ENCODE data around the gene TCP11L1.

TCP11L1 gene, protein sequence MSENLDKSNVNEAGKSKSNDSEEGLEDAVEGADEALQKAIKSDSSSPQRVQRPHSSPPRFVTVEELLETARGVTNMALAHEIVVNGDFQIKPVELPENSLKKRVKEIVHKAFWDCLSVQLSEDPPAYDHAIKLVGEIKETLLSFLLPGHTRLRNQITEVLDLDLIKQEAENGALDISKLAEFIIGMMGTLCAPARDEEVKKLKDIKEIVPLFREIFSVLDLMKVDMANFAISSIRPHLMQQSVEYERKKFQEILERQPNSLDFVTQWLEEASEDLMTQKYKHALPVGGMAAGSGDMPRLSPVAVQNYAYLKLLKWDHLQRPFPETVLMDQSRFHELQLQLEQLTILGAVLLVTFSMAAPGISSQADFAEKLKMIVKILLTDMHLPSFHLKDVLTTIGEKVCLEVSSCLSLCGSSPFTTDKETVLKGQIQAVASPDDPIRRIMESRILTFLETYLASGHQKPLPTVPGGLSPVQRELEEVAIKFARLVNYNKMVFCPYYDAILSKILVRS

DNA sequence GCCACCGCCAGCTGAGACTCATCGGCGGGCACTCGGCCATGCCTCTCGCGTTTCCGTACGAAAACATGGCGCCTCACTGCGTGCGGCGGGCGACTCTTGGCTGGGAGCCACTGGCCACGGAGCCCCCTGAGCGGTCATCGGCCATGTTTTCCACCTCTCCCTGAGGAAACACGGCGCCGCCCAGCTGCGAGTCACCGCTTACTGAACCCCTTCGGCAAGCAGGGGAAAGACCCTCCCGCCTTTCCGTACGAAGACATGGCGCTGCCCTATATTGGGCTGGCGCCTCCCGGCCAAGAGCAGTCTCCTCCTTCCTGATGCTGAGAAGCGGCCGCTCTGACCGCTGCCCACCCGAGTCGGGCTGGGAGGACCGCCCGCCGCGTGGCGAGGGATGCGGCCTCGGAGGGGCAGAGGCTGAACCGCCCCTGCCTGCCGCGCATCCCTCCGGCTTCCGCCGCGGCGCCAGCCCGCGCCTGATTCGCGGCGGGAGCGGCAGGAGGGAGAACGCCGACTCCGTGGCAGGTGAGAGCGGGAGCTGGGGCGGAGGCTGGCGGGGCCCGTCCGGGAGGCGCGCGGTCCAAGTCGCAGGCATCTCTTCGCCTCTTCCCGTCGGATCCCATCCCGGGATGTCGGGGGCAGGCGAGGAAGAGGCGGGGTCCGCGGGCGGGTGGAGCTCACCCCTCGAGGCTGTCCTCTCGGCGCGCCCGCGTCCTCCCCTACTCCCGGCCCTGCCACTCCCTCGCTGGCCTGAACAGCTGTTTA is at the start of gene TCP11L1:
TCP11L1 (plus strand) TSS at position 299 of the 759 bp plus-strand sequence. CDS start 4,202 bp downstream, outside the sequence.
- H3K27me3 ChIP-seq (ENCODE audit: control insufficient read depth, insufficient read depth, low read length), result no peaks in the 10 kb centered on the region
- H2AFZ ChIP-seq, result peak within 1 kb of the TSS; percentile 86
- H3K4me1 ChIP-seq, result peaks cover 2% of the 10 kb centered on the region
- no peaks in the 10 kb centered on the region for H3K36me3 ChIP-seq (ENCODE audit: control insufficient read depth, insufficient read depth, low read length)
- H3K4me2 ChIP-seq (ENCODE audit: low read length), result peak within 1 kb of the TSS; percentile 60
- no peaks in the 10 kb centered on the region for H3K9me3 ChIP-seq (ENCODE audit: control insufficient read depth, low read length)
- peak within 1 kb of the TSS; percentile 83 for H3K4me3 ChIP-seq (ENCODE audit: low read depth, low read length)
- peak within 1 kb of the TSS; percentile 96 for H3K27ac ChIP-seq
- TF ChIP-seq, protein P1, sequence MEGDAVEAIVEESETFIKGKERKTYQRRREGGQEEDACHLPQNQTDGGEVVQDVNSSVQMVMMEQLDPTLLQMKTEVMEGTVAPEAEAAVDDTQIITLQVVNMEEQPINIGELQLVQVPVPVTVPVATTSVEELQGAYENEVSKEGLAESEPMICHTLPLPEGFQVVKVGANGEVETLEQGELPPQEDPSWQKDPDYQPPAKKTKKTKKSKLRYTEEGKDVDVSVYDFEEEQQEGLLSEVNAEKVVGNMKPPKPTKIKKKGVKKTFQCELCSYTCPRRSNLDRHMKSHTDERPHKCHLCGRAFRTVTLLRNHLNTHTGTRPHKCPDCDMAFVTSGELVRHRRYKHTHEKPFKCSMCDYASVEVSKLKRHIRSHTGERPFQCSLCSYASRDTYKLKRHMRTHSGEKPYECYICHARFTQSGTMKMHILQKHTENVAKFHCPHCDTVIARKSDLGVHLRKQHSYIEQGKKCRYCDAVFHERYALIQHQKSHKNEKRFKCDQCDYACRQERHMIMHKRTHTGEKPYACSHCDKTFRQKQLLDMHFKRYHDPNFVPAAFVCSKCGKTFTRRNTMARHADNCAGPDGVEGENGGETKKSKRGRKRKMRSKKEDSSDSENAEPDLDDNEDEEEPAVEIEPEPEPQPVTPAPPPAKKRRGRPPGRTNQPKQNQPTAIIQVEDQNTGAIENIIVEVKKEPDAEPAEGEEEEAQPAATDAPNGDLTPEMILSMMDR (IDR thresholded peaks at IDR 0.05), result no peak
- H3K79me2 ChIP-seq, result no peaks in the 10 kb centered on the region
- H3K9ac ChIP-seq, result peak within 1 kb of the TSS; percentile 80

DNA sequence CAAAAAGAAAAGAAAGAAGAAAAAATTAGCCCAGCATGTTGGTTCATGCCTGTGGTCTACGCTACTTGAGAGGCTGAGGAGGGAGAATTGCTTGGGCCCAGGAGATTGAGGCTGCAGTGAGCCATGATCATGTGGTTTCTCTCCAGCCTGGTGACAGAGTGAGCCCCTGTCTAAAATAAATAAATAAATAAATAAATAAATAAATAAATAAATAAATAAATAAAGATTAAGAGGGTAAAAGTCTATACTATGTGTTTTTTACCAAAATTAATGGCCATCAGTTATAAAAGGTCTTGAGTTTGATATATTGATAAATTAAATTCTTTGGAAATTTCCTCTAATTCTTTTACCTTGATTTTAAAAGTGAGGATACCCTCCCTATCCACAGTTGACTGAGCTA is 48.9 kb upstream of the TCP11L1 start:
- TF ChIP-seq, protein P1 (IDR thresholded peaks at IDR 0.05), result no peak
- Histone ChIP-seq H3K27me3 (ENCODE audit: control insufficient read depth, insufficient read depth, low read length) (no peaks in the 10 kb centered on the region), H3K27ac (no peak overlapping the region), H3K9me3 (ENCODE audit: control insufficient read depth, low read length) (no peaks in the 10 kb centered on the region), H3K9ac (no peak overlapping the region), H3K79me2 (no peaks in the 10 kb centered on the region), H3K4me3 (ENCODE audit: low read depth, low read length) (no peak overlapping the region), H3K36me3 (ENCODE audit: control insufficient read depth, insufficient read depth, low read length) (no peaks in the 10 kb centered on the region), H3K4me2 (ENCODE audit: low read length) (no peak overlapping the region), H2AFZ (no peak overlapping the region), H3K4me1 (no peaks in the 10 kb centered on the region)

DNA sequence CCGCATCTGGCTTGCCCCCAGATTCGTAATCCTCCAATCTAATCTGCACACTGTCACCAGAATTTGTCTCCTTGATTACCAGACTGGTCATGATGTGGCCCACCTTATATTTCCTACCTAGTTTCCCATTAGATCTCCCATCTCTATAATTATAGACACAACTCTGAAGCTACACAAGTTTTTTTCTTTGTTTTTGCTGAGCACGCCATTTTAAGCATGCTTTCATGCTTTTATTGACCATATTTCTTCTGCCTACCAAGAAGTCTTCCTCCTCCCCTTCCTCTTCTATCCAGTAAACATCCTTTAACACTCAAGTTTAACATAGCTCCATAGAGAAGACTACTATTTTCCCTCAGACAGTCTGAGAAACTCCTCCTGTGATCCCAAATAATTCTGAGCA is 47.9 kb upstream of the TCP11L1 start:
- no peaks in the 10 kb centered on the region for H3K79me2 ChIP-seq
- no peak overlapping the region for H3K9ac ChIP-seq
- no peak overlapping the region for H3K4me3 ChIP-seq (ENCODE audit: low read depth, low read length)
- no peak overlapping the region for H3K4me2 ChIP-seq (ENCODE audit: low read length)
- no peaks in the 10 kb centered on the region for H3K4me1 ChIP-seq
- TF ChIP-seq, protein P1 (IDR thresholded peaks at IDR 0.05), result no peak
- no peaks in the 10 kb centered on the region for H3K27me3 ChIP-seq (ENCODE audit: control insufficient read depth, insufficient read depth, low read length)
- H2AFZ ChIP-seq, result no peak overlapping the region
- no peaks in the 10 kb centered on the region for H3K9me3 ChIP-seq (ENCODE audit: control insufficient read depth, low read length)
- no peaks in the 10 kb centered on the region for H3K36me3 ChIP-seq (ENCODE audit: control insufficient read depth, insufficient read depth, low read length)
- no peak overlapping the region for H3K27ac ChIP-seq

DNA sequence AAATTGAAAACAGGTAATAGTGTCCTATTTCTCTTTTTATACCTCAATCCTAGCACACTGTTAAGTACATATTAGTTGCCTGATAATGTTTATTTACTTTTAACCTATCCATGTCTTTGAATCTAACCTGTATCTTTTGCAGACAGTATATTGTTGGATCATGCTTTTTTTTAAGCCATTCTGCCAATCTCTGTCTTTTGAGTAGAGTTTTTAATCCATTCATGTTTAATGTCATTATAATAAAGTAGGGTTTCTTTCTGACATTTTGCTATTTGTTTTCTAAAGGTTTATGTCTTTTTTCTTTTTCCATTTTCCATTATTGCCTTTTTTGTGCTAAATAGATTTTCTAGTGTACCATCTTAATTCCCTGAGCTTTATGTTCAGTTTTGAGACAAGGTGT is 47.5 kb upstream of the TCP11L1 start:
- Histone ChIP-seq H3K4me3 (ENCODE audit: low read depth, low read length) (no peak overlapping the region), H3K9ac (no peak overlapping the region), H3K9me3 (ENCODE audit: control insufficient read depth, low read length) (no peaks in the 10 kb centered on the region), H3K27ac (no peak overlapping the region), H3K79me2 (no peaks in the 10 kb centered on the region), H3K36me3 (ENCODE audit: control insufficient read depth, insufficient read depth, low read length) (no peaks in the 10 kb centered on the region), H3K4me1 (no peaks in the 10 kb centered on the region), H3K4me2 (ENCODE audit: low read length) (no peak overlapping the region), H2AFZ (no peak overlapping the region), H3K27me3 (ENCODE audit: control insufficient read depth, insufficient read depth, low read length) (no peaks in the 10 kb centered on the region)
- TF ChIP-seq, protein P1 (IDR thresholded peaks at IDR 0.05), result no peak

All from parathyroid adenoma (tissue), 2 donors.